Vagina (tissue), 2 donors: ENCODE data around the gene RPL34.

Source experiments
- POLR2A ChIP-seq, 2 donors: fragments of 450-650 bp; IDR thresholded peaks; one replicate each; pipeline ENCODE4 v1.6.1; 2017; ENCODE audit warnings: antibody characterized with exemption in 2 of 2, mild to moderate bottlenecking in 2 of 2, moderate library complexity in 2 of 2
- POLR2AphosphoS5 ChIP-seq, 2 donors: sonication (generic); formaldehyde crosslinking; IDR thresholded peaks; one replicate each; pipeline ENCODE4 v1.9.0; 2017; ENCODE audit warnings: antibody characterized with exemption in 2 of 2, mild to moderate bottlenecking in 2 of 2, low read depth in 1 of 2; ENCODE audit not compliant: insufficient read depth in 1 of 2
- TF ChIP-seq, protein P1 (sequence below), 3 experiments: fragments of 450-650 bp in 2 of 3; fragments of 200-600 bp in 1 of 3; sonication (generic) in 1 of 3; IDR thresholded peaks; one replicate each; pipeline ENCODE4 v1.5.1; 2017 to 2019; ENCODE audit warnings: antibody characterized with exemption in 3 of 3, mild to moderate bottlenecking in 2 of 3, moderate library complexity in 2 of 3

DNA sequence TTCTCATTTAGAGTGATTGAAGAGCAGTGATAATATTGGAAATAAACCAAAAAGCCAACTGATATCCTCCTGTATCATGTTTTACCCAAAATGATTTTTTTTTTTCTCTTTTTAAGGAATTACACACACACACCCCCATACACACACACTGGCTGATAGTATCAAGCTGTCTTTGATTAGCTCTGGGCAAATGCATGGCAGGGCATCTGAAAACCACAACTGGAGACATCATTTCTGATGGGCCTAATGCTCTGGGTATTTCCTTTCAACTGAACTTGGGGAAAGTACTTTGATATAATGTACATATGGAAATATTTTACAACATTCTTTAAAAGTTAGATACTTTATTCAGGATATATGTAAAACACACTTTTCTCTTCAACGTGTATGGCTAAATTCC, 15.9 kb downstream of the RPL34 start:
- TF ChIP-seq, protein P1, sequence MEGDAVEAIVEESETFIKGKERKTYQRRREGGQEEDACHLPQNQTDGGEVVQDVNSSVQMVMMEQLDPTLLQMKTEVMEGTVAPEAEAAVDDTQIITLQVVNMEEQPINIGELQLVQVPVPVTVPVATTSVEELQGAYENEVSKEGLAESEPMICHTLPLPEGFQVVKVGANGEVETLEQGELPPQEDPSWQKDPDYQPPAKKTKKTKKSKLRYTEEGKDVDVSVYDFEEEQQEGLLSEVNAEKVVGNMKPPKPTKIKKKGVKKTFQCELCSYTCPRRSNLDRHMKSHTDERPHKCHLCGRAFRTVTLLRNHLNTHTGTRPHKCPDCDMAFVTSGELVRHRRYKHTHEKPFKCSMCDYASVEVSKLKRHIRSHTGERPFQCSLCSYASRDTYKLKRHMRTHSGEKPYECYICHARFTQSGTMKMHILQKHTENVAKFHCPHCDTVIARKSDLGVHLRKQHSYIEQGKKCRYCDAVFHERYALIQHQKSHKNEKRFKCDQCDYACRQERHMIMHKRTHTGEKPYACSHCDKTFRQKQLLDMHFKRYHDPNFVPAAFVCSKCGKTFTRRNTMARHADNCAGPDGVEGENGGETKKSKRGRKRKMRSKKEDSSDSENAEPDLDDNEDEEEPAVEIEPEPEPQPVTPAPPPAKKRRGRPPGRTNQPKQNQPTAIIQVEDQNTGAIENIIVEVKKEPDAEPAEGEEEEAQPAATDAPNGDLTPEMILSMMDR (IDR thresholded peaks at IDR 0.05) = no peak
- TF ChIP-seq POLR2AphosphoS5 (IDR thresholded peaks at IDR 0.05; ENCODE audit: insufficient read depth in 1 of 2, low read depth in 1 of 2) (no peak), POLR2A (IDR thresholded peaks at IDR 0.05) (no peak)
